ENCODE results near the gene COL20A1.

DNA sequence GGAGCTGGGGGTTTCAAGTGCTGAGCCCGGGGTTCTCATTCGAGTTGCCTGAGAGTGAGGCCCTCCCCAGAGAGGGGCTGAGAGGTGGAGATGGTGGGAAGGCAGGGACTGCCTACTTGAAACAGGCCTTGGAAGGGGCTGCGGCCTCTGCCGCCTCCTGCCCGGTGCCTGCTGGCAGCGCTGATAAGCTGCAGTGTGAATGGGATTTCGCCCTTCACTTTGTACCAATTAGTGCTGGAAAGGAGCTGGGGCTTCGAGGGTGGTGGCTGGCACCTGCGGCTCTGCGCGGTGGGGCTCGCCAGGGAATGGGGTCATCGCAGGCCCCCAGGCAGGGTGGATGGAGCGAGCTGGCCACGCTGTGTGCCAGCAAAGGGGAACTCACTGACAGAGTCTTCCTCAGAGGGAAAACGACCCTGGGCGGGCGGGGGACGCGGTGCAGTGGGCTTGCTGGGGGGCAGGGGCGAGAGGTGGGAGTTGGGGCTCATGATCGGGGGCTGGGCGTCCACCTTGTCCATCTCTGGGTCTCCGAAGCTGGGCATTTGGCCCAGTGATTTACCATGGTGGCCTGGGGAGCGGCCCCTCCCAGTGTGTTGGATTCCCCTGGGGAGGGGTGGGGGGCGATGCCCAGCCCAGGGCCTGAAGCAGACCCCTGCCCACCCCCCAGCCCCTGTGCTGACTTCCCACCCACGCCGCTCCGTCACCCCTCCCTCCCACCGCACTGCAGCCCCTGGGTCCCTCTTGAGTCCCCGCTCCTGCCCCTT is 22.9 kb downstream of the COL20A1 start:
- TF ChIP-seq CTCF (IDR thresholded peaks at IDR 0.05) (no peak), POLR2AphosphoS5 (IDR thresholded peaks at IDR 0.05) (no peak), EP300 (IDR thresholded peaks at IDR 0.05) (no peak)

All from esophagus muscularis mucosa (tissue), 4 donors.